Hepatocyte (in vitro differentiated cells): ENCODE results near the gene CLEC3B.

Source experiments
- CTCF ChIP-seq: fragments of 200-600 bp; sonication (generic); IDR thresholded peaks from 2 replicates; pipeline ENCODE4 v1.5.1; 2016; ENCODE audit warnings: antibody characterized with exemption, mild to moderate bottlenecking; ENCODE audit not compliant: poor library complexity
- EZH2 ChIP-seq: fragments of 200-600 bp; sonication (generic); IDR thresholded peaks from 2 replicates; pipeline ENCODE4 v1.6.1; 2016; ENCODE audit warnings: antibody characterized with exemption, mild to moderate bottlenecking, borderline replicate concordance
- EZH2phosphoT487 ChIP-seq: fragments of 200-600 bp; sonication (generic); IDR thresholded peaks from one replicate; pipeline ENCODE4 v1.6.1; 2018; ENCODE audit warnings: antibody characterized with exemption, mild to moderate bottlenecking, low read depth, moderate library complexity; ENCODE audit not compliant: unreplicated experiment, severe bottlenecking

- TF ChIP-seq CTCF (no peak), EZH2 (no peak), EZH2phosphoT487 (no peak)
Measured at GRCh38 chr3:45012577-45012976, 13.5 kb upstream of the CLEC3B start.
